Measurements from ENCODE around the gene SDHAF2. TPM values are rescaled to one million over a fixed set of nuclear protein-coding genes. Genes with fewer than 3 reads are reported as not detected.
A peak's percentile ranks its signal among the peaks of the same experiment; 100 is the strongest.

Gene SDHAF2
- total RNA-seq, 1 donor from 2014 or later = 47.2 TPM

GRCh38 chr11:61486779-61487178, 56.9 kb downstream of the SDHAF2 start:
- Mint-ChIP-seq H3K27me3 (ENCODE audit: unreplicated experiment) (peaks cover 22% of the 10 kb centered on the region), H3K4me1 (ENCODE audit: unreplicated experiment) (peaks cover 11% of the 10 kb centered on the region), H3K9me3 (ENCODE audit: unreplicated experiment) (no peaks in the 10 kb centered on the region), H3K4me3 (ENCODE audit: unreplicated experiment) (no peak overlapping the region), H3K27ac (ENCODE audit: unreplicated experiment) (no peak overlapping the region), H3K36me3 (ENCODE audit: low read depth, unreplicated experiment) (peaks cover 14% of the 10 kb centered on the region)
- DNase-seq (ENCODE audit: low spot score) = no peak
- no peak for TF ChIP-seq CTCF (IDR thresholded peaks at IDR 0.05; ENCODE audit: unreplicated experiment)

- Mint-ChIP-seq H3K4me3 (ENCODE audit: unreplicated experiment) (peak overlapping the region; percentile 68), H3K36me3 (ENCODE audit: low read depth, unreplicated experiment) (peaks cover 14% of the 10 kb centered on the region), H3K9me3 (ENCODE audit: unreplicated experiment) (no peaks in the 10 kb centered on the region), H3K27ac (ENCODE audit: unreplicated experiment) (no peak overlapping the region), H3K27me3 (ENCODE audit: unreplicated experiment) (peaks cover 22% of the 10 kb centered on the region), H3K4me1 (ENCODE audit: unreplicated experiment) (peaks cover 11% of the 10 kb centered on the region)
- no peak for DNase-seq (ENCODE audit: low spot score)
- TF ChIP-seq CTCF (IDR thresholded peaks at IDR 0.05; ENCODE audit: unreplicated experiment) = no peak
Measured at GRCh38 chr11:61487342-61488025, 57.6 kb downstream of the SDHAF2 start.

- Mint-ChIP-seq H3K36me3 (ENCODE audit: low read depth, unreplicated experiment) (peaks cover 9% of the 10 kb centered on the region), H3K4me3 (ENCODE audit: unreplicated experiment) (no peak overlapping the region), H3K9me3 (ENCODE audit: unreplicated experiment) (no peaks in the 10 kb centered on the region), H3K27ac (ENCODE audit: unreplicated experiment) (peak overlapping the region; percentile 32), H3K27me3 (ENCODE audit: unreplicated experiment) (peaks cover 22% of the 10 kb centered on the region), H3K4me1 (ENCODE audit: unreplicated experiment) (peaks cover 11% of the 10 kb centered on the region)
- DNase-seq (ENCODE audit: low spot score) = peak; percentile 37
- no peak for TF ChIP-seq CTCF (IDR thresholded peaks at IDR 0.05; ENCODE audit: unreplicated experiment)
Measured at GRCh38 chr11:61488651-61489291, 58.8 kb downstream of the SDHAF2 start.

GRCh38 chr11:61489833-61490721, 60.2 kb downstream of the SDHAF2 start:
- Mint-ChIP-seq H3K4me3 (ENCODE audit: unreplicated experiment) (no peak overlapping the region), H3K4me1 (ENCODE audit: unreplicated experiment) (peaks cover 11% of the 10 kb centered on the region), H3K36me3 (ENCODE audit: low read depth, unreplicated experiment) (peaks cover 9% of the 10 kb centered on the region), H3K27ac (ENCODE audit: unreplicated experiment) (no peak overlapping the region), H3K9me3 (ENCODE audit: unreplicated experiment) (no peaks in the 10 kb centered on the region), H3K27me3 (ENCODE audit: unreplicated experiment) (peaks cover 18% of the 10 kb centered on the region)
- TF ChIP-seq CTCF (IDR thresholded peaks at IDR 0.05; ENCODE audit: unreplicated experiment) = no peak
- no peak for DNase-seq (ENCODE audit: low spot score)

Measured in endothelial cell (in vitro differentiated cells).